NCI-H146 treated with DMSO at 0.1 percent for 48 hours (cell line): ENCODE data around the gene UBA52.
"Not testable (repeated sequence)": the region's sequence is repeated elsewhere in the genome, so short reads cannot be mapped to it uniquely, and the experiment has no call there.

Experiments used
- DNase-seq: peaks from one replicate; lab custom pipeline; 2025; ENCODE audit not compliant: unreplicated experiment; lab: John Stamatoyannopoulos, UW

UBA52 gene

DNA sequence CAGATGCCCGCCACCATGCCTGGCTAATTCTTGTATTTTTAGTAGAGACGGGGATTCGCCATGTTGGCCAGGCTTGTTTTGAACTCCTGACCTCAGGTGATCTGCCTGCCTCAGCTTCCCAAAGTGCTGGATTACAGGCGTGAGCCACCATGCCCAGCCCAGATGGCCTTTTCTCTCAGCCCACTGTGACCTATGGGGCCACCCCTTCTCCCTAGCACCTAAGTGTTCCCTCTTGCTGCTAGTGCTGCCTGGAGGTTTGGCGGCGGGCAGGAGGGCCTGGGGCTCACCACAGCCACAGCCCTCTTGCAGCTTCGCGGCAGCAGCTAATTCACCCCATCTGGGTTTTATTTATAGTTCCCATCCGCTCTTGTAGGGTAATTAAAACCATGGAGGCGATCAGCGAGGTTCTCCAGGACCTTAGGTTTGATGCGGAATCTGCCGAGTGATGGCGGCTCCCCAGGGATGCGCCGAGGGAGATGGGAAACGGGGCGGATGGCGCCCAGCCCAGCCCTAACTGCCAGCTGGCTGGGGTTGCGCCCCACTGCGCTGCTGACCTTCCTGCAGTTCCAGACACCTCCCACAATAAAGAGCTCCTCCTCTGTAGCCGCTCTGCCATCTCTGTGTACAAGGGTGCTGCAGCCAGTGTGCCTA, 20.2 kb downstream of the UBA52 start:
- no peak for DNase-seq

- not testable (repeated sequence) for DNase-seq
Observed at GRCh38 chr19:18592732-18593131, 21.1 kb downstream of the UBA52 start.

DNA sequence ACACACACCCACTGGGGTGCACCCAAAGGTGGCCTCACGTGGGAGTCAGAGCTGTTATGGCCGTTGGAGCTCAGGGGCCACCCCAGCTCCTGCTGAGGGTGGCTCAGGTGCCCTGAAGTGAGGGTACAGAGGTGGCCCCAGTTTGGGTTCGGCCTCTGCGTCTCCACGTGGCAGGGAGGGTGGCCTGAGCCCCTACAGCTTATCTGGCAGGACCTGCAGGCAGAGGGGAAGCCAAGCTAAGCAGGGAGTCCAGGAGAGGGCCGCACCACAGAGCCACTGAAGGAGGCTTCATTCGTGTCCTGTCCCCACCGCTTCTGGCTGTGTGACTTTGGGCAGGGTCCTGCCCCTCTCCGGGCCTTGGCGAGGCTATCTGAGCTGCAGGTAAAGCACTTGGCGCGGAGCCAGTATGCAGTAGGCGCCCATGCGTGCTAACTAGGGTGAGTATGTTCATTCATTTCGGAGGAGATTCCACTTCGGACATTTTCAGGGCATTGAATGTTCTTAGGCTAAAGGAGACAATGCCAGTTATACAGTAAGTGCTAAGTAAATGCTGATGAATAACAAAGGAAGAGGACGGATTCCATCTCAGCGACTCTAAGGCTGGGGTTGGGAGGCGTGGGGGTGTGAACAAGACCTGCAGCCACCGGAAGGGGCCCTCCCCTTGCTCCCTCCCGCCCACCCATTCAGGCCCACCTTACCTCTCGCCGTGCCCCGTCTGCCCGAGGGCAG, 21.9 kb downstream of the UBA52 start:
- no peak for DNase-seq

GRCh38 chr19:18594096-18594823, 22.6 kb downstream of the UBA52 start:
- peak; percentile 58 for DNase-seq

GRCh38 chr19:18594824-18595373, 23.2 kb downstream of the UBA52 start:
- no peak for DNase-seq

DNA sequence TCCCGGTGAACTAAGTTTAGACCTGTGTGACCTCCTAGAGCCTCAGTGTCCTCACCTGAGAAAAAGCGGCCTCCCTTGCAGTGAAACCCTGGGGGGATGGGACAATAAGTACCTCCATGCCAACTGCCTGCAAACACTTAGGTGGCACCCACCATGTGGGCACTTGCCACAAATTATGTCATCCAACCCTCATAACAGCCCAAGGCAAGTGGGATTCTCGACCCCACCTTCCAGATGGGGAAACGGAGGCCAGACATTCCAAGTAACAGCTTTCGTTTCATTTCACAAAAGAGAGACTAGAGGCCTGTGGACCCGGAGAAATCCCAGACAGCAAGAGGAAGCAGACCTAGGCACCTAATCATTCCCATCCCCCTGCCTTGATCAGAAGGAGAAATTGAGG, 23.8 kb downstream of the UBA52 start:
- DNase-seq = no peak

DNA sequence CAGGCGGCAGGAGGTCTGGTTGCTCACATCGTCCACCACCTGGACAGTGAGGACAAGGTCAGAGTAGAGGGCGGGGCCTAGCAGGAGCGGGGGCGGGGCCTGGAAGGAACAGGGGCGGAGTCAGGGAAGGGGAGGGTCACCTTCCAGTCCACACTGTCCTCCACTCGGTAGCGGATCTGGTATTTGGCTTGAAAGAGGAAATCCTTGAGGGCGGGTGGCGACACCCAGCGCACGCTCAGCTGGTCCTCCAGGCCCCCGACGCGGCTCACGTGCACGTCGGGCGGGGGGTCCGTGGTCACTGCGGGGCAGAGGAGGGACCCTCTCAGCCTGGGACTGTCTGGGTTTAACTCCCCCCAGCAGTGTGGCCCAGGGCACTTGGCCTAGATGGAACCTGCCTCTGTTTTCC, 25.1 kb downstream of the UBA52 start:
- peak; percentile 85 for DNase-seq

- DNase-seq = no peak
Observed at GRCh38 chr19:18597809-18598660, 26.4 kb downstream of the UBA52 start.

DNA sequence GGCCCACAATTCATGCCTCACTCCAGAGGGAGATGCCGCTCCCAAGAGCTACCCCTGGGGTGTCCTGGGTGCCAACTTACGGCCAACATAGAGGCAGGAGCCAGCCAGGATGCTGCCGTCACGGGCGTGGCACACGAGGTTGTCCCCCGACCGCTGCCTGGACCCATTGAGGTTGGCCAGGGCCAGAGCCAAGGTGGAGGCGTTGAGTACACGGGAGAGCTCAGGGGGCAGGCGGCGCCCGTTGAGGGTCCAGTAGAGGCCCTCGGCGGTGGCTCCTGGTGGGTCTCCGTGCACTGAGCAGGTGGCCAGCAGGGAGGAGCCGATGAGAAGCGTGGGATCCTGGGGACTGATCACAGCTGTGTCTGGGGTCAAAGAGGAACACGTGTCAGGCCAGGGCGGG, 27.8 kb downstream of the UBA52 start:
- DNase-seq = no peak

GRCh38 chr19:18600692-18601397, 29.2 kb downstream of the UBA52 start:
- DNase-seq = not testable (repeated sequence)

DNA sequence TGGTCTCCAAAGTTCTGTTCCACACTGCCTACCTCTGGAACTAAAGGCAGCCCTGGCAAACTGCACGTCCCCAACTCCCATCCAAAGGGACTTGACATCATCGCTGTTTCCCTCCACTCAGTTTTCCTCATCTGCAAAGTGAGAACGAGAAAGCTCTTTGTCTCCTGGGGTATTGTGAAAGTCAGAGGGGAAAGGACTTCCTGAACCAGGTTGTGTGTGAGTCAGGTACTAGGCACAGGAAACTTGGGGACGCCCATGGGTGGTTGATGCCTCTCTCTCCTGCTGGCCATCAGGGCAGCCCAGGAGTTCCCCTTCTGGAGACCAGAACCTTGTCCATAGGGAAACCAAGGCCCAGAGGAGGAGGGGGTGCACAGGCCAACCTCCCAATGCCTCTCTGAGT, 30.2 kb downstream of the UBA52 start:
- DNase-seq = no peak

- no peak for DNase-seq
Observed at GRCh38 chr19:18603255-18603957, 31.7 kb downstream of the UBA52 start.

GRCh38 chr19:18603958-18604819, 32.5 kb downstream of the UBA52 start:
- no peak for DNase-seq

DNA sequence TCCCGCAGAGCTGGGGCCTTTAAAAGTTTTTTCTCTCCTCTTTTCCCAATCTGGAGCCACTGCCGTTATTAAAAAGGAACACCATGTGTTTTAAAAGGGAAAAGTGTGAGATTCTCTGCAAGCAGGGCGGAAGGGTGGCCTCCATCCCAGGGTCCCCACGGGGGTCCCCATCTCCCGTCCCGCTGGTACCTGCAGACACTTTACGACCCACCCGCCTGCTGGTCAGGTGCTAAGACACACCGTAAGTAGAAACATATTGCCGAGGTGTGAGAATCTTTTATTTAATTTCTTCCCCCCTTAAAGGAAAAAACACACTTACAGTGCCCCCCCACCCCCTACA, 33.1 kb downstream of the UBA52 start:
- no peak for DNase-seq

DNA sequence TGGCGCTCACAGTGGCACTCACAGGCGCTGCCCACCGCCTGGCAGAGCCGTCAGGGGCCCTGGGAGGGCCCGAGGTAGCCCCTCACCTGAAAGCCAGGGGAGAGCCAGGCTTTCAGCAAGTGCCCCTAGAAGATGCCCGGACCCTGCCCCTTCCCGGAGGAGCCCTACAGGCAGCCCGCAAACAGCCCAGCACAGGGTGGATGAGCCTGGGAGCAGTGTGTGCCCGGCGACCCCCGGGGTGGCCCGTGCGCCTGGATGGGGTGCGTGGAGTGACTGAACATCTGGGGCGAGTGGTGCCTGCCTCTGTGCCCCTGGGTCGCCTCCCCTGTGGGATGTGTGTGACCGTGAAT, 33.5 kb downstream of the UBA52 start:
- DNase-seq = no peak

- DNase-seq = no peak
Observed at GRCh38 chr19:18605546-18606280, 34.1 kb downstream of the UBA52 start.

- no peak for DNase-seq
Observed at GRCh38 chr19:18606281-18607225, 34.9 kb downstream of the UBA52 start, which contains the start of gene CRLF1. Gene CRLF1, minus strand, starts transcription at chr19:18606799. Its CDS starts 143 bp downstream, at chr19:18606656.
